GM12873 (cell line): Measurements from ENCODE around the gene RGL3.
A peak's percentile ranks its signal among the peaks of the same experiment; 100 is the strongest.

Experiments used
- TF ChIP-seq, protein P1 (sequence below): IDR thresholded peaks from 2 replicates; pipeline ENCODE4 v1.5.1; 2012; ENCODE audit warnings: low read depth, mild to moderate bottlenecking, moderate library complexity, low read length, control low read depth; ENCODE audit not compliant: insufficient read depth; ENCODE audit errors: missing control alignments

The RGL3 gene

DNA sequence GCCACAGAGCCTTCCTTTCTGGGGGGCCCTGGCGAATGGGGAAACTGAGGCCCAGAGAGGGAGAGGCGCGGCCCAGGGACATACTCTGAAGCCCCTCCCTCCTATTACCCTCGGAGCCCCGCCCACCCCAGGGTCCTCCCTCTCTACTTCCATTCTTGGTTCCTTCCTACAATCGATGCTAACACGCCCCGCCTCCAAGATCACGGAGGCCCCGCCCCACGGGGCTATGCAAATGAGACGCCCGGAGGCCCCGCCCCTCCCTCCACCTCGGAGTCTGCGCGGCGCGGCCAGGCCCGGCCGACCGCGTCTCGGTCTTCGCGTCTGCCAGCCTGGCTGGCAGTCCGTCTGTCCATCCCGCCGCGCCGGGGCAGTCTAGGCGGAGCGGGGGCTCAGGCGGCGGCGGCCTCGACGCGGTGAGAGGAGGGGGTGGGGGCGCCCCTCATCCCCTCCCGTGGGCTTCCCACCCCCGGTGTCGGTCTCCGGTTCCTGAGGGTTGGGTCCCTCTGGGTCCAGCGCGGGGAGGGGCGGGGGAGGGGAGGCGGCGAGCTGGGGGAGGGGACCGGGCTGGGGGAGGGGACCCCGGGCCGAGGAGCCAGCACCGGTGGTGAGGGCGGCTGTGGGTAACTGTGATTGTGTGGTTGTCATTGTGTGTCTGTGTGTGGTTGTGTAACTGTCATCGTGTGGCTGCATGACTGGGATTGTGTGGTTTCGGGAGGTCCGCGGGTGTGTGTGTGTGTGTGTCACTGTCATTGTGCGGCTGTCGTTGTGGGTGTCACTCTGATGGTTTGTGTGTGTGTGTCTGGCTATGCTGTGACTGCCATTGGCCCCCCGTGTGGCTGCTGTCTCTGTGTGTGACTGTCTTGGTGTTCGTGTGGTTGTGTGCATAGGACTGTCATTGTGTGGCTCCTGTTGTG is 63.7 kb downstream of the RGL3 start, which contains the start of gene PLPPR2:
Gene PLPPR2, plus strand, starts transcription at position 273 of the 914 bp plus-strand sequence. CDS start 2,242 bp downstream, outside the sequence.
- TF ChIP-seq, protein P1, sequence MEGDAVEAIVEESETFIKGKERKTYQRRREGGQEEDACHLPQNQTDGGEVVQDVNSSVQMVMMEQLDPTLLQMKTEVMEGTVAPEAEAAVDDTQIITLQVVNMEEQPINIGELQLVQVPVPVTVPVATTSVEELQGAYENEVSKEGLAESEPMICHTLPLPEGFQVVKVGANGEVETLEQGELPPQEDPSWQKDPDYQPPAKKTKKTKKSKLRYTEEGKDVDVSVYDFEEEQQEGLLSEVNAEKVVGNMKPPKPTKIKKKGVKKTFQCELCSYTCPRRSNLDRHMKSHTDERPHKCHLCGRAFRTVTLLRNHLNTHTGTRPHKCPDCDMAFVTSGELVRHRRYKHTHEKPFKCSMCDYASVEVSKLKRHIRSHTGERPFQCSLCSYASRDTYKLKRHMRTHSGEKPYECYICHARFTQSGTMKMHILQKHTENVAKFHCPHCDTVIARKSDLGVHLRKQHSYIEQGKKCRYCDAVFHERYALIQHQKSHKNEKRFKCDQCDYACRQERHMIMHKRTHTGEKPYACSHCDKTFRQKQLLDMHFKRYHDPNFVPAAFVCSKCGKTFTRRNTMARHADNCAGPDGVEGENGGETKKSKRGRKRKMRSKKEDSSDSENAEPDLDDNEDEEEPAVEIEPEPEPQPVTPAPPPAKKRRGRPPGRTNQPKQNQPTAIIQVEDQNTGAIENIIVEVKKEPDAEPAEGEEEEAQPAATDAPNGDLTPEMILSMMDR: no peak

DNA sequence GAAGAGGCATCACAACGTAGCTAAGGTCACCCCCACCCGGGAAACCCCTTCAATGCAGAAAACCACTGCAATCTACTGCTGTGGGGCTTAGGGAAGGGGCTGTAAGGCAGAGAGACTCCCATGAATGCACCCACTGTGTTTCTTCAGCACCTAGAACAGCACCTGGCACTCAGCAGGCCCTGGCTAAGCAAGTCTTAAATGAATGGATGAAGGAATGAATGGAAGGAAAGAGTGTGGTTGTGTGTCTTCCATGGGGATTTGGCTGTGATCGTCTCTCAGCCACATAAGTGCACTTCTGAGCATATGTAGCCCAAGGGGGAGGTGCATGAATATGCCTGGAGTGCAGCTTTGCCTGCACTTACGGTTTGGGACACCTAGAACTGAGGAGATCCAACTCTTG is 69.9 kb downstream of the RGL3 start:
- TF ChIP-seq, protein P1: no peak

DNA sequence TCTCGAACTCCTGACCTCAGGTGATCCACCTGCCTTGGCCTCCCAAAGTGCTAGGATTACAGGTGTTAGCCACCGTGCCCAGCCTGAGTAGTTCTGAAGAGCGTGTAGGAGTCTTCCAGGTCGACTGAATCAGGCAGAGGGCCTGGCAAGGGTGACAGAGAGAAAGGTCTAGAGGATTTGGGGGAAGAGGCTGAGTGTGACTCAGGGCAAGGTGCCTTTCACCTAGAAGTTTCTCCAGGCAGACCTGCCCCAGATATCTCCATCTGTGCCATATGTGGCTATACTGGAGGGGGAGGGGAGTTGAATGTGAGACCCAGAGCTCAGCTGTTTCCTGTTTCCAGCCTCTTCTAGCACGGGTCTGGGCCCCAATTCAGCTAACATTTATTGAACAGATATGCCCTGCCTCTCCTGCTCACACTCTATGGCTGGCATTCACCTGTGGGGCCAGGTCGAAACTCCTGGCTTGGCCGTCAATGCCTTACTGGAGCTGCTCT is 71.5 kb downstream of the RGL3 start:
- TF ChIP-seq, protein P1: no peak

DNA sequence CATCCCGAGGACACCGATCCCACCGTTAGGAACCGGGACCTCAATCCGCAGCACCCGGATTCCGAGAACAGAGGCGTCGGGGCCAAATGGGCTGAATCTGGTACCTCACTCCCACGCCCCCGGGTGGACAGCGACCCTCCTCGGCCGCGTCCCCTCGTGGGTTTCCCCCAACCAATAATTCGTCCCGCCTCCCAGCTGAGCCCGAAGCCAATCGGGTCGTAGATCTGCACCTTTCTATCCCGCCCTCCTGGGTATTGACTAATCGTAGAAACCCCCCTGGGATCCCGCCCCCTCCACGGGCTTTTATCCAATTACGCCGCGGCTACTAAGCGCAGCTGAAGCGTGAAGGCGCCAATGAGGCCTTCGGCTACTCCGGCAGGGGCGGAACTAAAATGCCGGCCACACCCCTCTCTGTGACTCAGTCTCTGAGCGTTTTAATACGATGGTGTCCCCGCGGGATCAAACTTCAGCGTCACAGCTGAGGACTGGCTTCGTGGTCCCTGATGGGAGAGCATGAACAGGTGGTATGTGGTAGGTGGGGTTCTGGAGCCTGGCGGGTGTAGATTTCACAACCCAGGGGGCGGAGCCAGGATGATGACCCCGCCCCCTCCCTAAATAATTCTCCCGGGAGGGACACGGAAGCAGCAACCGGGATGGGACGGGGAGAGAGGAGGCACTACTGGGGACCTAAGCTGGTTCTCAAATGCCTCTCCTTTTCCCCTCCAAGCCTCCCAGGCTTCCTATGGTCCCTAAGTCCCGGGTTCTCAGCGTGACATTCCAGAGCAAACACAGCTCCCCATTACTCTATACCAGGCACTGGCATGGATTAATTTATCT is 72.8 kb downstream of the RGL3 start, which contains the start of the genes CCDC159 and TMEM205:
Gene CCDC159, plus strand, starts transcription at position 416 of the 837 bp plus-strand sequence. Its CDS starts 88 bp downstream, at position 504.
Gene TMEM205, minus strand, starts transcription at position 165 of the 837 bp plus-strand sequence. CDS start 649 bp downstream, outside the sequence.
- TF ChIP-seq, protein P1: peak; percentile 32

DNA sequence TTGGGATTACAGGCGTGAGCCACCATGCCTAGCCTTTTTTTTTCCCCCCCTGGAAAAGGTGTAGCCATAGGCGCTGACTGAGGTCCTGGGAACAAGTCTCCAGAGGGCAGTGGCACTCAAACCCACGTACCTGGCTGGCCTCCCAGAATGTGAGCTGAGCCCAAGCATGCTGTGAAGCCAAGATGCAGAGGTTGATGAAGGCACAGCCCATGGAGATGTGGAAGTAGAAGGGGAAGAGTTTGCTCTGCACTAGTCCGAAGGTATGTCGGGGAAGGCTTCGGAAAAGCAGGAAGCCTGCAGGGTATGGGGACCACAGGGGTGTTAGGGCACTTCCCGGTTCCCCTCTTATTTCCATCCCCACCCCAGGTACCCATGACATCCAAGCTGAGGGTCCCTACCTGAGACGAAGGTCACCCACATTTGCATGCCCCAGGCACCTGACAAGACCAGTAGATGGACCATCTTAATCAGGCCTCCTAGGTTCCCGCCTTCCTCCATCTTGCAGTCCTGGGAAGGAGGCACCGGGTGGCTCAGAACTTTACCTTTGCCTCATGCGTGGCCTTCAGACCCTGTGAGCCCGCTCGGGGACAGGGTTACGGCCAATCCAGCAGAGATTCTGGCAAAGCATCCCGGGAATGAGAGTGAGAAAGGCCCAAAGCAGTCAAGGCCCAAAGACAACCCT is 73.9 kb downstream of the RGL3 start:
- TF ChIP-seq, protein P1: no peak
